Measurements from ENCODE around the gene GALNT9.

GALNT9 gene

DNA sequence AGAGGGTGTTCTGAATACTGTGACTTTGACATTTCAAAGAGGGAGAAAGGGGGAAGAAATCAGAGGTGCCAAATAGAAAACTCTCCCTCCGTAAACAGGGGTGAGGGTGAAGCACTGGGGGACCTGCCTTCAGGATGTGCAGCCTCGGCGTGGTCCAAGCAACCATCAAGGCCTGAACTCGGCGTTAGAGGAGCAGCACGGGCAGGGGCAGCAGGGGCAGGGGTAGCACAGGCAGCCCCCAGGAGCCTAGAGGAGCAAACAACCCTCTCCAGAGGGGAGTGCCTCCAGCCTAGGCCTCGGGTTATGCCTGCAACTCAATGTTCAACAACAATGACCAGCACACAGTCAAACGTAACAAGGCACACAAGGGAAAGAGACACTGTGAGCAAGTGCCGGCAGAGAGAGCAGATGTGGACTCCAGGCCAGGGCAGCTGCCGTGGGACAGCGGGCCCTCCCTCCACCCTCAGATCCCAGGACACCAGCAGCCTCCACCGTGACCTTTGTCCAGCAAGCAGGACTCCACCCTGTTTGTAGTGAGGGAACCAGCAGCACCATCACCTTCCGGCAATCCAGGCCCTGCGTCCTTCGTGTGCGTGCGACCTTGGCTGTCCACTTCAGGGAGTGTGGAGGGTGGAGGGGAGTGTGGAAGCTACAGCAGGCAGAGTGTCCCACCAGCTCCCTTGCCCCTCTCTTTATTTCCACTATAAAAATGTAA lies 18.0 kb downstream of the GALNT9 start:
- no peak for TF ChIP-seq BACH2 (CRISPR knock-in tag; IDR thresholded peaks at IDR 0.05; ENCODE audit: borderline replicate concordance)
- no peak for TF ChIP-seq ZNF70 (CRISPR knock-in tag; IDR thresholded peaks at IDR 0.05)
- TF ChIP-seq OSR1 (CRISPR knock-in tag; IDR thresholded peaks at IDR 0.05): no peak
- no peak for TF ChIP-seq ARNTL (CRISPR knock-in tag; IDR thresholded peaks at IDR 0.05; ENCODE audit: borderline replicate concordance, low read depth)
- TF ChIP-seq, protein P1, sequence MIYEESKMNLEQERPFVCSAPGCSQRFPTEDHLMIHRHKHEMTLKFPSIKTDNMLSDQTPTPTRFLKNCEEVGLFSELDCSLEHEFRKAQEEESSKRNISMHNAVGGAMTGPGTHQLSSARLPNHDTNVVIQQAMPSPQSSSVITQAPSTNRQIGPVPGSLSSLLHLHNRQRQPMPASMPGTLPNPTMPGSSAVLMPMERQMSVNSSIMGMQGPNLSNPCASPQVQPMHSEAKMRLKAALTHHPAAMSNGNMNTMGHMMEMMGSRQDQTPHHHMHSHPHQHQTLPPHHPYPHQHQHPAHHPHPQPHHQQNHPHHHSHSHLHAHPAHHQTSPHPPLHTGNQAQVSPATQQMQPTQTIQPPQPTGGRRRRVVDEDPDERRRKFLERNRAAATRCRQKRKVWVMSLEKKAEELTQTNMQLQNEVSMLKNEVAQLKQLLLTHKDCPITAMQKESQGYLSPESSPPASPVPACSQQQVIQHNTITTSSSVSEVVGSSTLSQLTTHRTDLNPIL (CRISPR knock-in tag; IDR thresholded peaks at IDR 0.05; ENCODE audit: low read depth): no peak
- no peak for TF ChIP-seq ZFP30 (CRISPR knock-in tag; IDR thresholded peaks at IDR 0.05)
- TF ChIP-seq, protein P2, sequence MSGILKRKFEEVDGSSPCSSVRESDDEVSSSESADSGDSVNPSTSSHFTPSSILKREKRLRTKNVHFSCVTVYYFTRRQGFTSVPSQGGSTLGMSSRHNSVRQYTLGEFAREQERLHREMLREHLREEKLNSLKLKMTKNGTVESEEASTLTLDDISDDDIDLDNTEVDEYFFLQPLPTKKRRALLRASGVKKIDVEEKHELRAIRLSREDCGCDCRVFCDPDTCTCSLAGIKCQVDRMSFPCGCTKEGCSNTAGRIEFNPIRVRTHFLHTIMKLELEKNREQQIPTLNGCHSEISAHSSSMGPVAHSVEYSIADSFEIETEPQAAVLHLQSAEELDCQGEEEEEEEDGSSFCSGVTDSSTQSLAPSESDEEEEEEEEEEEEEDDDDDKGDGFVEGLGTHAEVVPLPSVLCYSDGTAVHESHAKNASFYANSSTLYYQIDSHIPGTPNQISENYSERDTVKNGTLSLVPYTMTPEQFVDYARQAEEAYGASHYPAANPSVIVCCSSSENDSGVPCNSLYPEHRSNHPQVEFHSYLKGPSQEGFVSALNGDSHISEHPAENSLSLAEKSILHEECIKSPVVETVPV (CRISPR knock-in tag; IDR thresholded peaks at IDR 0.05): no peak
- no peak for TF ChIP-seq ESRRG (CRISPR knock-in tag; IDR thresholded peaks at IDR 0.05)
- TF ChIP-seq, protein P3, sequence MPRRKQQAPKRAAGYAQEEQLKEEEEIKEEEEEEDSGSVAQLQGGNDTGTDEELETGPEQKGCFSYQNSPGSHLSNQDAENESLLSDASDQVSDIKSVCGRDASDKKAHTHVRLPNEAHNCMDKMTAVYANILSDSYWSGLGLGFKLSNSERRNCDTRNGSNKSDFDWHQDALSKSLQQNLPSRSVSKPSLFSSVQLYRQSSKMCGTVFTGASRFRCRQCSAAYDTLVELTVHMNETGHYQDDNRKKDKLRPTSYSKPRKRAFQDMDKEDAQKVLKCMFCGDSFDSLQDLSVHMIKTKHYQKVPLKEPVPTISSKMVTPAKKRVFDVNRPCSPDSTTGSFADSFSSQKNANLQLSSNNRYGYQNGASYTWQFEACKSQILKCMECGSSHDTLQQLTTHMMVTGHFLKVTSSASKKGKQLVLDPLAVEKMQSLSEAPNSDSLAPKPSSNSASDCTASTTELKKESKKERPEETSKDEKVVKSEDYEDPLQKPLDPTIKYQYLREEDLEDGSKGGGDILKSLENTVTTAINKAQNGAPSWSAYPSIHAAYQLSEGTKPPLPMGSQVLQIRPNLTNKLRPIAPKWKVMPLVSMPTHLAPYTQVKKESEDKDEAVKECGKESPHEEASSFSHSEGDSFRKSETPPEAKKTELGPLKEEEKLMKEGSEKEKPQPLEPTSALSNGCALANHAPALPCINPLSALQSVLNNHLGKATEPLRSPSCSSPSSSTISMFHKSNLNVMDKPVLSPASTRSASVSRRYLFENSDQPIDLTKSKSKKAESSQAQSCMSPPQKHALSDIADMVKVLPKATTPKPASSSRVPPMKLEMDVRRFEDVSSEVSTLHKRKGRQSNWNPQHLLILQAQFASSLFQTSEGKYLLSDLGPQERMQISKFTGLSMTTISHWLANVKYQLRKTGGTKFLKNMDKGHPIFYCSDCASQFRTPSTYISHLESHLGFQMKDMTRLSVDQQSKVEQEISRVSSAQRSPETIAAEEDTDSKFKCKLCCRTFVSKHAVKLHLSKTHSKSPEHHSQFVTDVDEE (CRISPR knock-in tag; IDR thresholded peaks at IDR 0.05): no peak
- TF ChIP-seq CSDC2 (CRISPR knock-in tag; IDR thresholded peaks at IDR 0.05): no peak
- TF ChIP-seq, protein P4, sequence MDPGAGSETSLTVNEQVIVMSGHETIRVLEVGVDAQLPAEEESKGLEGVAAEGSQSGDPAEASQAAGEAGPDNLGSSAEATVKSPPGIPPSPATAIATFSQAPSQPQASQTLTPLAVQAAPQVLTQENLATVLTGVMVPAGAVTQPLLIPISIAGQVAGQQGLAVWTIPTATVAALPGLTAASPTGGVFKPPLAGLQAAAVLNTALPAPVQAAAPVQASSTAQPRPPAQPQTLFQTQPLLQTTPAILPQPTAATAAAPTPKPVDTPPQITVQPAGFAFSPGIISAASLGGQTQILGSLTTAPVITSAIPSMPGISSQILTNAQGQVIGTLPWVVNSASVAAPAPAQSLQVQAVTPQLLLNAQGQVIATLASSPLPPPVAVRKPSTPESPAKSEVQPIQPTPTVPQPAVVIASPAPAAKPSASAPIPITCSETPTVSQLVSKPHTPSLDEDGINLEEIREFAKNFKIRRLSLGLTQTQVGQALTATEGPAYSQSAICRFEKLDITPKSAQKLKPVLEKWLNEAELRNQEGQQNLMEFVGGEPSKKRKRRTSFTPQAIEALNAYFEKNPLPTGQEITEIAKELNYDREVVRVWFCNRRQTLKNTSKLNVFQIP (CRISPR knock-in tag; IDR thresholded peaks at IDR 0.05; ENCODE audit: borderline replicate concordance, low read depth): no peak
- no peak for TF ChIP-seq ZFP3 (CRISPR knock-in tag; IDR thresholded peaks at IDR 0.05)
- TF ChIP-seq ZNF565 (CRISPR knock-in tag; conservative IDR thresholded peaks at IDR 0.05; ENCODE audit: low read depth): no peak
- TF ChIP-seq, protein P5, sequence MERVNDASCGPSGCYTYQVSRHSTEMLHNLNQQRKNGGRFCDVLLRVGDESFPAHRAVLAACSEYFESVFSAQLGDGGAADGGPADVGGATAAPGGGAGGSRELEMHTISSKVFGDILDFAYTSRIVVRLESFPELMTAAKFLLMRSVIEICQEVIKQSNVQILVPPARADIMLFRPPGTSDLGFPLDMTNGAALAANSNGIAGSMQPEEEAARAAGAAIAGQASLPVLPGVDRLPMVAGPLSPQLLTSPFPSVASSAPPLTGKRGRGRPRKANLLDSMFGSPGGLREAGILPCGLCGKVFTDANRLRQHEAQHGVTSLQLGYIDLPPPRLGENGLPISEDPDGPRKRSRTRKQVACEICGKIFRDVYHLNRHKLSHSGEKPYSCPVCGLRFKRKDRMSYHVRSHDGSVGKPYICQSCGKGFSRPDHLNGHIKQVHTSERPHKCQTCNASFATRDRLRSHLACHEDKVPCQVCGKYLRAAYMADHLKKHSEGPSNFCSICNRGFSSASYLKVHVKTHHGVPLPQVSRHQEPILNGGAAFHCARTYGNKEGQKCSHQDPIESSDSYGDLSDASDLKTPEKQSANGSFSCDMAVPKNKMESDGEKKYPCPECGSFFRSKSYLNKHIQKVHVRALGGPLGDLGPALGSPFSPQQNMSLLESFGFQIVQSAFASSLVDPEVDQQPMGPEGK (CRISPR knock-in tag; IDR thresholded peaks at IDR 0.05; ENCODE audit: borderline replicate concordance): no peak
- no peak for TF ChIP-seq RARB (CRISPR knock-in tag; IDR thresholded peaks at IDR 0.05)
- TF ChIP-seq ZNF8 (CRISPR knock-in tag; IDR thresholded peaks at IDR 0.05): no peak
- TF ChIP-seq PPARA (CRISPR knock-in tag; IDR thresholded peaks at IDR 0.05; ENCODE audit: borderline replicate concordance): no peak
- TF ChIP-seq ISL1 (CRISPR knock-in tag; IDR thresholded peaks at IDR 0.05): no peak
- ATAC-seq: no peak

DNA sequence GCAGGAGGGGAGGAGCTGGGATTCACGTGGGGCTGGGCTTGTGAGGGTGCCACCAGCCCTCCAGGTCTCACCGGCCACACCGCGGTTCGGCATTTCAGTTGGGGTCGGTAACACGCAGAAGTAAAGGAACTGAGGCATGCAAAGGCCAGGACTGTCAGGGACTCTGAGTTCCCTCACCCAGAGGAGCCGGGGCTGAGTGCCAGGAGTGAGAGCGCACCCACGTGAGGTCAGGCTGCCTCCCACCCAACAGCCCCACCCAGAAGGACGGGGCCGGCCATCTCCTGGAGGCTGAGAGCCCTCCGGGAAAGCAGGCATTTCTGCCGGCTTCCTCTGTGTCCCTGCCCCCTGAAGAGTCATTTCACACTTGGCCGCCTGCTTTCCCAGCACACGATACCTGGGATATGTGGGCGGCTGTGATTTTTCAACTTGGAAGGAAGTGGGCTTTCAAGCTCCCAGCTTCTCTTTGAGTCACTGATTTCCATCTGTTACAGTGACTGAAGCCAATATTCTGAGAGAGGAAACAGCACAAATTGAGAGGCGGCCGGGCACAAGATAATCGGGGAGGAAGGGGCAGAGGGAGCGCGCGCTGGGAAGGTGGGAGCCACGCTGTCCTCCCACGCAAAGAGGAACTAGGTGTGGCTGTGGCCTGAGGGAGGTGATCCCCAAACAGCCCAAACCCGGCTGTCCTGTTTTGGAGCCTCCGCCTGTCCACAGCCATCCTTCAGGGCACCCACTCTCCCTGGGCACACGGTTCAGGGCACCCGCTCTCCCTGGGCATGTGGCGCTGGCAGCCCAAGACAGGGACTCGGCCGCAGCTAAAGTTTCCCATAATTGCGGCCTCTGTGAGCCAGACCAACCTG lies 19.0 kb downstream of the GALNT9 start:
- no peak for ATAC-seq
- TF ChIP-seq, protein P2 (CRISPR knock-in tag; IDR thresholded peaks at IDR 0.05): no peak
- TF ChIP-seq TOX (CRISPR knock-in tag; IDR thresholded peaks at IDR 0.05; ENCODE audit: borderline replicate concordance) (no peak), ZC3H10 (CRISPR knock-in tag; IDR thresholded peaks at IDR 0.05) (no peak), ZFP3 (CRISPR knock-in tag; IDR thresholded peaks at IDR 0.05) (no peak)
